Measurements from ENCODE around the gene PMEPA1.

PMEPA1 gene

GRCh38 chr20:57677584-57677982 is 32.2 kb downstream of the PMEPA1 start:
- no peak for DNase-seq (ENCODE audit: low read depth, low spot score)

GRCh38 chr20:57676589-57677583 is 32.9 kb downstream of the PMEPA1 start:
- DNase-seq (ENCODE audit: low read depth, low spot score) = no peak

GRCh38 chr20:57675773-57676172 is 34.0 kb downstream of the PMEPA1 start:
- no peak for DNase-seq (ENCODE audit: low read depth, low spot score)

GRCh38 chr20:57672953-57673575 is 36.8 kb downstream of the PMEPA1 start:
- DNase-seq (ENCODE audit: low read depth, low spot score) = no peak

- no peak for DNase-seq (ENCODE audit: low read depth, low spot score)
Observed at GRCh38 chr20:57672164-57672563, 37.7 kb downstream of the PMEPA1 start.

- DNase-seq (ENCODE audit: low read depth, low spot score) = no peak
Observed at GRCh38 chr20:57671662-57672061, 38.2 kb downstream of the PMEPA1 start.

GRCh38 chr20:57671072-57671391 is 38.8 kb downstream of the PMEPA1 start:
- DNase-seq (ENCODE audit: low read depth, low spot score) = no peak

- DNase-seq (ENCODE audit: low read depth, low spot score) = no peak
Observed at GRCh38 chr20:57670288-57671071, 39.3 kb downstream of the PMEPA1 start.

GRCh38 chr20:57669632-57670031 is 40.2 kb downstream of the PMEPA1 start:
- DNase-seq (ENCODE audit: low read depth, low spot score) = no peak

GRCh38 chr20:57667924-57668782 is 41.7 kb downstream of the PMEPA1 start:
- no peak for DNase-seq (ENCODE audit: low read depth, low spot score)

- DNase-seq (ENCODE audit: low read depth, low spot score) = no peak
Observed at GRCh38 chr20:57667388-57667787, 42.4 kb downstream of the PMEPA1 start.

- DNase-seq (ENCODE audit: low read depth, low spot score) = no peak
Observed at GRCh38 chr20:57666834-57667157, 43.0 kb downstream of the PMEPA1 start.

GRCh38 chr20:57666106-57666833 is 43.5 kb downstream of the PMEPA1 start:
- DNase-seq (ENCODE audit: low read depth, low spot score) = no peak

- no peak for DNase-seq (ENCODE audit: low read depth, low spot score)
Observed at GRCh38 chr20:57665589-57665971, 44.2 kb downstream of the PMEPA1 start.

- no peak for DNase-seq (ENCODE audit: low read depth, low spot score)
Observed at GRCh38 chr20:57664924-57665588, 44.8 kb downstream of the PMEPA1 start.

- no peak for DNase-seq (ENCODE audit: low read depth, low spot score)
Observed at GRCh38 chr20:57664476-57664875, 45.3 kb downstream of the PMEPA1 start.

GRCh38 chr20:57663681-57664451 is 45.9 kb downstream of the PMEPA1 start:
- DNase-seq (ENCODE audit: low read depth, low spot score) = no peak

- DNase-seq (ENCODE audit: low read depth, low spot score) = no peak
Observed at GRCh38 chr20:57663241-57663640, 46.6 kb downstream of the PMEPA1 start.

- DNase-seq (ENCODE audit: low read depth, low spot score) = no peak
Observed at GRCh38 chr20:57662456-57663240, 47.2 kb downstream of the PMEPA1 start.
